ENCODE results near the gene PAFAH1B2.

DNA sequence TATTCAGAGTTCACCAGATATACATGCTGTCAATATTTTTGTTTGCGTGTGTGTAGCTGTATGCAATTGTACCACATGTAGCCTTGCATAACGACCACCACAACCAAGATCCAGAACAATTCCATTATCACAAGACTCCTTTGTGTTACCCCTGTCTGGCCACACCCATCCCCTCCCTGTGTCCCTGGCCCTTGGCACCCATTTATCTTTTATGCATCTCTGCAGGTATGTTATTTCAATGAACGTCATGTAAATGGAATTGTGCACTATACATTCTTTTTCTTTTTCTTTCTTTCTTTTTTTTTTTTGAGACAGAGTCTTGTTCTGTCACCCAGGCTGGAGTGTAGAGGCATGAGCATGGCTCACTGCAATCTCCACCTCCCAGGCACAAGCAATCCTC is 9.7 kb upstream of the PAFAH1B2 start:
- TF ChIP-seq, protein P1, sequence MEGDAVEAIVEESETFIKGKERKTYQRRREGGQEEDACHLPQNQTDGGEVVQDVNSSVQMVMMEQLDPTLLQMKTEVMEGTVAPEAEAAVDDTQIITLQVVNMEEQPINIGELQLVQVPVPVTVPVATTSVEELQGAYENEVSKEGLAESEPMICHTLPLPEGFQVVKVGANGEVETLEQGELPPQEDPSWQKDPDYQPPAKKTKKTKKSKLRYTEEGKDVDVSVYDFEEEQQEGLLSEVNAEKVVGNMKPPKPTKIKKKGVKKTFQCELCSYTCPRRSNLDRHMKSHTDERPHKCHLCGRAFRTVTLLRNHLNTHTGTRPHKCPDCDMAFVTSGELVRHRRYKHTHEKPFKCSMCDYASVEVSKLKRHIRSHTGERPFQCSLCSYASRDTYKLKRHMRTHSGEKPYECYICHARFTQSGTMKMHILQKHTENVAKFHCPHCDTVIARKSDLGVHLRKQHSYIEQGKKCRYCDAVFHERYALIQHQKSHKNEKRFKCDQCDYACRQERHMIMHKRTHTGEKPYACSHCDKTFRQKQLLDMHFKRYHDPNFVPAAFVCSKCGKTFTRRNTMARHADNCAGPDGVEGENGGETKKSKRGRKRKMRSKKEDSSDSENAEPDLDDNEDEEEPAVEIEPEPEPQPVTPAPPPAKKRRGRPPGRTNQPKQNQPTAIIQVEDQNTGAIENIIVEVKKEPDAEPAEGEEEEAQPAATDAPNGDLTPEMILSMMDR (IDR thresholded peaks at IDR 0.05), result no peak
- no peak for TF ChIP-seq POLR2A (IDR thresholded peaks at IDR 0.05)
